Measurements from ENCODE around the gene USB1.

The USB1 gene

DNA sequence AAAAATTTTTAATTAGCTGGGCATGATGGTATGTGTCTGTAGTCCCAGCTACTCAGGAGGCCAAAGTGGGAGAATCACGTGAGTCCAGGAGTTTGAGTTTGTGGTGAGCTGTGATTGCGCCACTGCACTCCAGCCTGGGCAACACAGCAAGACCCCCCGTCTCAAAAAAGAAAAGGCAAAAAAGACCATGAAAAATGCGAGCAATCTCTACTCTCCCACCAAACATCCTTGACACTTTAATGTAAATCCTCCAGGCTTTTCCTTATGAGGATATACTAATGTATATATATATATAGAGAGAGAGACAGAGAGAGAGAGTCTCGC, 52.4 kb downstream of the USB1 start:
- no peak overlapping the region for H3K4me3 Mint-ChIP-seq
- H3K27me3 Mint-ChIP-seq: no peaks in the 10 kb centered on the region
- H3K9me3 Mint-ChIP-seq: no peaks in the 10 kb centered on the region
- no peaks in the 10 kb centered on the region for H3K4me1 Mint-ChIP-seq
- H3K27ac Mint-ChIP-seq: no peak overlapping the region
- no peaks in the 10 kb centered on the region for H3K36me3 Mint-ChIP-seq

DNA sequence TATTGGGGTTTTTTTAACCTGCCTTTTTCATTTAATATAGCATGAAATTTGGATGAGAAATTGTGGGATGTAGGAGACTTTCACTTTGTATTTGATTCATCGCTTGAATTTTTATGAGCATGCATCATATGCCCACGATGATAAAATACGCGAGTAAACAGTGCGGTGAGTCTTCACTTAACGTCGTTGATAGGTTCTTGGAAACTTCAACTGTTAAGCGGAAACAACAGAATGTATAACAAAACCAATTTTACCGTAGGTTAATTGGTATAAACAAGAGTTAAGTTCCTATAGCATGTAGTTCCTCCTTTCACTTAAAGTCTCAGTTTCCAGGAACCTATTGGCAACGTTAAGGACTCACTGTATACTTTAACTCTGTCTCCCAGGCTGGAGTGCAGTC, 53.1 kb downstream of the USB1 start:
- no peak overlapping the region for H3K27ac Mint-ChIP-seq
- no peaks in the 10 kb centered on the region for H3K36me3 Mint-ChIP-seq
- H3K4me3 Mint-ChIP-seq: no peak overlapping the region
- H3K9me3 Mint-ChIP-seq: no peaks in the 10 kb centered on the region
- no peaks in the 10 kb centered on the region for H3K27me3 Mint-ChIP-seq
- H3K4me1 Mint-ChIP-seq: no peaks in the 10 kb centered on the region

DNA sequence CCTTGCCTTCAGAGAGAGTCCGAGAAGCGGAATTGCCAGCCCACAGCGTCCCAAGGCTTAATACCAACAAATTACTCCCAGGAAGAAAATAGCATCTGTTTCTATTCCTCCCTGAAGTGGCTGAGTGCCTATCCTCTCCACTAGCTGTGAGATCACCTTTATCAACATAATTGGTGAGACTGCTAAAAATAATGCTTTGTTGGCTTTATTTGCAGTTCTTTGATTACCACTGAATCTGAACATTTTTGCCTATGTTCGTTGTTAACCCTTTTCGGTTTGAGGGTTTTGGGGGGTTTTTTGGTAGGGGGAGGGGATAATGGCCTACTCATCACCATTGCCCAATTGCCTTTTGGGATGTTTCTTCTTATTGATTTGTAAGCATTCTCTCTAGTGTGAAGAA, 55.4 kb downstream of the USB1 start:
- Mint-ChIP-seq H3K27ac (no peak overlapping the region), H3K27me3 (no peaks in the 10 kb centered on the region), H3K9me3 (no peaks in the 10 kb centered on the region), H3K36me3 (no peaks in the 10 kb centered on the region), H3K4me1 (no peaks in the 10 kb centered on the region), H3K4me3 (no peak overlapping the region)

DNA sequence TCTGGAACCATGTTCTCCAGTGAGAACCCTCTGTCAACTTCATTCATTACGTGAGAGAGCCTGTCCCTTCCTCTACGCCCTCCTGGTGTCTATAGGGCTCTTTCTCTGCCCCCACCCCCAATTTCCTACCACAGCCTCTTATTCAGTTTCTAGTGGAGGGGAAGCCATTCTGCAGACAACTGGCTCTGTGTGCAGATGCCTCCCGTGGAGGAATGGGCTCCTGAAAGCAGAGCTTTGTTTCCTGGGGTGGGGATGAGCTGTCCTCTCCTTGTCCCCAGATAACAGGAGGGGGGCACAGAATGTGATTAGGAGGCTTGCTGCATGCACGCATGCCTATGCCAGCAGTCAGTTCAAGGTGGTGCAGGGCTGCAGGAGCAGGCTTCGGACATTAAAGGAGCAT, 55.9 kb downstream of the USB1 start:
- no peak overlapping the region for H3K4me3 Mint-ChIP-seq
- H3K9me3 Mint-ChIP-seq: no peaks in the 10 kb centered on the region
- no peak overlapping the region for H3K27ac Mint-ChIP-seq
- no peaks in the 10 kb centered on the region for H3K36me3 Mint-ChIP-seq
- no peaks in the 10 kb centered on the region for H3K27me3 Mint-ChIP-seq
- H3K4me1 Mint-ChIP-seq: no peaks in the 10 kb centered on the region

DNA sequence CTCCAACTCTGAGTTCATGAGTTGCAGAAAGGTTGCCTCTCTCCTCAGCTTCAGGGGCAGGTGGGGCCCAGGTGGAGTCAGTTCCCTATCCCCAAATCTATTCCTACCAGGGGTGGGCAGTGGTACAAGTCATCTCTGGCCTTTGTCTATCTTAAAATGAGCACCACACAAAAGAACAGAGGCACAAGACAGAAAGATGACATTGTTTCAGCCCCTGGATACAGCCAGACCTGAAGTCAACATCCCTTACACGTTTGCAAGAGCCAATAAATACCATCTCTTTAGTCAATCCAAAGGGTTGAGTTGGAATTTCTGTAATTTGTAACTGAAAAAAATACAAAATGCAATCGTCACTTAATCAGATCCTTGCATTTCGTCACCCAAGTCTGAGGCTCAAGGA, 56.6 kb downstream of the USB1 start:
- Mint-ChIP-seq H3K9me3 (no peaks in the 10 kb centered on the region), H3K27ac (no peak overlapping the region), H3K4me1 (no peaks in the 10 kb centered on the region), H3K27me3 (no peaks in the 10 kb centered on the region), H3K4me3 (no peak overlapping the region), H3K36me3 (no peaks in the 10 kb centered on the region)

DNA sequence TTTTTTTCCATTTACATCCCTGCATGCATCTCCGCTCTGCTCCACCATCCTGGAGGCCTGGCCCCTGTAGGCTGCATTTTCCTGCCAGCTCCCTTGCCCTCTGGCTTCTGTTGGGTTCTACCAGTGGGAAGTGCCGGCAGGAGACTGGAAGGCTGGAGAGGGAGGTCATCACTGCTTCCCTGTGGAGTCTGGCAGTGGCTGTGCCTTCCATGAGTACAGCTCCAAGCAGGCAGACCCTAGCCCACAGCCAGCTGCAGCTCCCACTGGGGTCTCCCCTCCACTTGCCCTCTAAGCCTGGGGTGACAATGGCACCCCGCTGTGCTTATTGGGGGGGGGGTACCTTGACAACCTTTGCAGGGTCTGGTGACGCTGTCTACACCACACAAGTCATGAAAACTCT, 61.6 kb downstream of the USB1 start:
- H3K36me3 Mint-ChIP-seq: no peaks in the 10 kb centered on the region
- H3K4me3 Mint-ChIP-seq: no peak overlapping the region
- no peaks in the 10 kb centered on the region for H3K9me3 Mint-ChIP-seq
- H3K27ac Mint-ChIP-seq: no peak overlapping the region
- H3K27me3 Mint-ChIP-seq: no peaks in the 10 kb centered on the region
- H3K4me1 Mint-ChIP-seq: no peaks in the 10 kb centered on the region

DNA sequence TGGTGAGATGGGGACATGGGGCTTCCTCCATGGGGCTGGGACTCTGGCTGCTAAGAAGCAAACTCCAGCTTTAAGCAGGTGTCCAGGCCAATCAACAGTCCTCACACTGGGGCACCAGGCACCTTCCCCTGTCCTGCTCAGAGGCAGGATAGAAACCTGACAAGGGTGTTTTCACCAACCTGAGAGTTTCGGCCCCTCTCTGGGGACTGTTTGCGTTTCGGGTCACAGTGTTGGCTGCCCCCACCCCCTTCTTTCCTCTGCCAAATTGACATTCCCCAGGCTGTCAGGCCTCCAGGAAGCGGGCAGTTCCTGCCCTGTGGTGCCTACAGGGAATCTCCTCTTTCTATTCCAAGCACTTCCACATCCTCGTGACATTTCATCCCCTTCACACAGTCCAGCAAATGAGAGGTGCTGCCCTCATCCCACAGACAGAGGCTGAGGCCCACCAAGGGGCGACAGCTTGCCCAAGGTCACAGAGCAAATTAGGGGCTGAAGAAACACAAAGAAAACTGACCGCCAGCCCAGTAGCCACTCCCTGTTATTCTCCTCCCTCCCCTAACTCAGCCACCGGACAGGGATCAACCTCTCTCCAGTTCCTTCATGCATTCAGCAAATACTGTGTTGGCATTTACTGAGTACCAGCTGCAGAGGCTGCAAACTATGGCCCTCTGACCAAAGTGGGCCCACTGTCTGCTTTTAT, 62.3 kb downstream of the USB1 start:
- Mint-ChIP-seq H3K4me1 (no peaks in the 10 kb centered on the region), H3K27ac (no peak overlapping the region), H3K27me3 (no peaks in the 10 kb centered on the region), H3K36me3 (no peaks in the 10 kb centered on the region), H3K9me3 (no peaks in the 10 kb centered on the region), H3K4me3 (no peak overlapping the region)

DNA sequence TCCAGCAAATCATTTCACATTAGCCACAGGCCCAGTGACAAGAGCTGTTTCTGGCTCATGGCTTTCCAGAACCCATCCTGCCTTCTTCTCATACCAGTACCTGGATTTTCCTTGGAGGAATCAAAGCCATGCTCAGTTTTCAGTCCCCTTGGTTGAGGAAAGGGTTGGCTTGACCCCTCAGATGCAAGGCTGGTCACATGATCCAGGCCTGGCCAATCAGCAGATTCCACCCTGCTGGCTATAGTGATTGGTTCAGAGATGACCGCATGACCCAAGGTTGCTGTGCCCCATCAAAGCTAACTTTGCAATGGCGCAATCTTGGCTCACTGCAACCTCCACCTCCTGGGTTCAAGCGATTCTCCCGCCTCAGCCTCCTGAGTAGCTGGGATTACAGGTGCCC, 69.4 kb downstream of the USB1 start:
- Mint-ChIP-seq H3K27ac (no peak overlapping the region), H3K4me1 (no peaks in the 10 kb centered on the region), H3K27me3 (no peaks in the 10 kb centered on the region)

More for the DNA sequence above, 69.4 kb downstream of the USB1 start:
- Mint-ChIP-seq H3K9me3 (no peaks in the 10 kb centered on the region), H3K36me3 (no peaks in the 10 kb centered on the region), H3K4me3 (no peak overlapping the region)
